ENCODE measurements around the gene PDZD2. TPM values are rescaled to one million over a fixed set of nuclear protein-coding genes. Genes with fewer than 3 reads are reported as not detected.

PDZD2 gene
- total RNA-seq, 1 donor from 2014 or later: 0.38 TPM

- intact Hi-C loops (cut with micrococcal nuclease): no loop called here
- CTCF ChIA-PET: no interaction called here
- no peak overlapping the region for H3K27ac Mint-ChIP-seq
- no peaks in the 10 kb centered on the region for H3K9me3 Mint-ChIP-seq
- H3K4me1 Mint-ChIP-seq: peaks cover 57% of the 10 kb centered on the region
- peaks cover 19% of the 10 kb centered on the region for H3K36me3 Mint-ChIP-seq (ENCODE audit: low read depth)
- POLR2A ChIA-PET: no interaction called here
- H3K27me3 Mint-ChIP-seq: no peaks in the 10 kb centered on the region
- ATAC-seq (ENCODE audit: low read depth) (no peak), DNase-seq (no peak)
- no peak for TF ChIP-seq CTCF (IDR thresholded peaks at IDR 0.05)
- no peak overlapping the region for H3K4me3 Mint-ChIP-seq
Measured at GRCh38 chr5:32147959-32148358, 509.0 kb downstream of the PDZD2 start.

DNA sequence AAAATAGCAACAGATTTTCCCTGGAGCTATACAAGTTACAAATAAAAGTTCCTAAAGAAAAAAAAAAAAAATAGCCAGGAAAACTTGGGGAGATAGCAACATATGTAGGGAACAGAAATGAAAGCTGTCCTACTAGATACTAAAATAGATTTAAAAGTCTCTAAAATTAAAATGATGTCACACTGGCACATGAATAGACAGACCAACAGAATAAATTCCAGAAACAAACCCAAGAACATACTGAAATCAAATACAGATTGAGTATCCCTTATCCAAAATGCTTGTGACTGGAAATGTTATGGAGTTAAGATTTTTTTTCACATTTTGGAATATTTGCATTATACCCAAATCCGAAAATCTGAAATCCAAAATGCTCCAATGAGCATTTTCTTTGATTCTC, 511.4 kb downstream of the PDZD2 start:
- Mint-ChIP-seq H3K4me3 (no peak overlapping the region), H3K27ac (no peak overlapping the region), H3K27me3 (no peaks in the 10 kb centered on the region), H3K36me3 (ENCODE audit: low read depth) (peaks cover 18% of the 10 kb centered on the region), H3K4me1 (peaks cover 67% of the 10 kb centered on the region), H3K9me3 (no peaks in the 10 kb centered on the region)
- intact Hi-C loops (cut with micrococcal nuclease): no loop called here
- DNase-seq (no peak), ATAC-seq (ENCODE audit: low read depth) (no peak)
- POLR2A ChIA-PET: no interaction called here
- CTCF ChIA-PET: no interaction called here
- no peak for TF ChIP-seq CTCF (IDR thresholded peaks at IDR 0.05)

DNA sequence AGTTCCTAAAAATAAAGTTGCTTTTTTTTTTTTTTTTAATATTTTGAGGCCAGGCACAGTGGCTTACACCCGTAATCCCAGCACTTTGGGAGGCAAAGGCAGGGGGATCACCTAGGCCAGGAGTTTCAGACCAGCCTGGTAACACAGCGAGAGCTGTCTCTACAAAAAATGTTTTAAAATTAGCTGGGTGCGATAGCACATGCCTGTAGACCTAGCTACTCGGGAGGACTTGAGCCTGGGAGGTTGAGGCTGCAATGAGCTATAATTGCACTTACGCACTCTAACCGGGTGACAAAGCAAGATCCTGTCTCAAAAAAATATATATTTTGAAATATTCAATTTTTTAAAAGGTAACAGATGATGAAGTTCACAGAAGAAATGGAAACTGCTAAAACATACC, 512.3 kb downstream of the PDZD2 start:
- no peak overlapping the region for H3K27ac Mint-ChIP-seq
- ATAC-seq (ENCODE audit: low read depth) (no peak), DNase-seq (no peak)
- intact Hi-C loops (cut with micrococcal nuclease): no loop called here
- H3K4me3 Mint-ChIP-seq: no peak overlapping the region
- POLR2A ChIA-PET: no interaction called here
- CTCF ChIA-PET: no interaction called here
- no peak for TF ChIP-seq CTCF (IDR thresholded peaks at IDR 0.05)
- peaks cover 20% of the 10 kb centered on the region for H3K36me3 Mint-ChIP-seq (ENCODE audit: low read depth)
- no peaks in the 10 kb centered on the region for H3K27me3 Mint-ChIP-seq
- H3K4me1 Mint-ChIP-seq: peaks cover 63% of the 10 kb centered on the region
- H3K9me3 Mint-ChIP-seq: no peaks in the 10 kb centered on the region

DNA sequence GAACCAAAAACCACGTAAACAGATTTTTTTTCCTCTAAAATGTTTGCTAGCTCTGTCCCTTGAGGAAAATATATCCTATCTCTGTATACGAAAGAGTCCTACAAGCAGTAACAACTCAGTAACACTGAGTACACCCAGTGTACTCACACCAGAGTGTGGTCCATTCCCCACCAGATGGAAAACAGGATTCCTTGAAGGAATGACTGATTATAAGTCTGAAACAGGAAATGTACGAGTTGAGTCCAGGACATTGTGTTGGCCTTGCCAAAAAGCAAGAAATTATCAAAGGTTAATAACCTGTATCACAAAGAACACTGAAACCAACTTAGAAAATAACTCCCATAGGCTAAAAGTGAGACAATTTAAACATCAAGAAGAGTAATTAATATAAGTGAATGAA, 514.8 kb downstream of the PDZD2 start:
- POLR2A ChIA-PET: interaction anchor here (0.6 kb wide), 1 partner anchor 13 kb away, joined by 3 read pairs; no protein-coding TSS in a partner anchor
- no peak for TF ChIP-seq CTCF (IDR thresholded peaks at IDR 0.05)
- no peak for ATAC-seq (ENCODE audit: low read depth)

GRCh38 chr5:32155211-32155610, 516.3 kb downstream of the PDZD2 start:
- Mint-ChIP-seq H3K27me3 (no peaks in the 10 kb centered on the region), H3K27ac (no peak overlapping the region), H3K4me3 (no peak overlapping the region), H3K36me3 (ENCODE audit: low read depth) (peaks cover 16% of the 10 kb centered on the region), H3K9me3 (no peaks in the 10 kb centered on the region), H3K4me1 (peaks cover 40% of the 10 kb centered on the region)
- TF ChIP-seq CTCF (IDR thresholded peaks at IDR 0.05): no peak
- no peak for ATAC-seq (ENCODE audit: low read depth)
- no peak for DNase-seq
- intact Hi-C loops (cut with micrococcal nuclease): loop anchor here (2.0 kb wide), 1 partner anchor 16 kb away; no protein-coding TSS in a partner anchor
- CTCF ChIA-PET: no interaction called here
- POLR2A ChIA-PET: interaction anchor here (1.4 kb wide), 1 partner anchor 19 kb away, joined by 3 read pairs; the partner anchor contains the start of gene GOLPH3

More for the DNA sequence above, 514.8 kb downstream of the PDZD2 start:
- Mint-ChIP-seq H3K27me3 (no peaks in the 10 kb centered on the region), H3K9me3 (no peaks in the 10 kb centered on the region), H3K27ac (no peak overlapping the region), H3K4me1 (peaks cover 51% of the 10 kb centered on the region), H3K36me3 (ENCODE audit: low read depth) (peaks cover 19% of the 10 kb centered on the region), H3K4me3 (no peak overlapping the region)
- CTCF ChIA-PET: no interaction called here
- no peak for DNase-seq
- intact Hi-C loops (cut with micrococcal nuclease): loop anchor here (2.0 kb wide), 1 partner anchor 17 kb away; no protein-coding TSS in a partner anchor

All from activated B cell treated with CpG ODN at 0.5 μM for 24 hours (primary cell).